HS-27A (cell line): Measurements from ENCODE around the gene MSL3.

ENCODE experiments used
- DNase-seq: peaks from one replicate; pipeline ENCODE4 v3.0.0-alpha.2; 2012; ENCODE audit warnings: low read depth, missing footprints

The MSL3 gene, protein sequence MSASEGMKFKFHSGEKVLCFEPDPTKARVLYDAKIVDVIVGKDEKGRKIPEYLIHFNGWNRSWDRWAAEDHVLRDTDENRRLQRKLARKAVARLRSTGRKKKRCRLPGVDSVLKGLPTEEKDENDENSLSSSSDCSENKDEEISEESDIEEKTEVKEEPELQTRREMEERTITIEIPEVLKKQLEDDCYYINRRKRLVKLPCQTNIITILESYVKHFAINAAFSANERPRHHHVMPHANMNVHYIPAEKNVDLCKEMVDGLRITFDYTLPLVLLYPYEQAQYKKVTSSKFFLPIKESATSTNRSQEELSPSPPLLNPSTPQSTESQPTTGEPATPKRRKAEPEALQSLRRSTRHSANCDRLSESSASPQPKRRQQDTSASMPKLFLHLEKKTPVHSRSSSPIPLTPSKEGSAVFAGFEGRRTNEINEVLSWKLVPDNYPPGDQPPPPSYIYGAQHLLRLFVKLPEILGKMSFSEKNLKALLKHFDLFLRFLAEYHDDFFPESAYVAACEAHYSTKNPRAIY

DNA sequence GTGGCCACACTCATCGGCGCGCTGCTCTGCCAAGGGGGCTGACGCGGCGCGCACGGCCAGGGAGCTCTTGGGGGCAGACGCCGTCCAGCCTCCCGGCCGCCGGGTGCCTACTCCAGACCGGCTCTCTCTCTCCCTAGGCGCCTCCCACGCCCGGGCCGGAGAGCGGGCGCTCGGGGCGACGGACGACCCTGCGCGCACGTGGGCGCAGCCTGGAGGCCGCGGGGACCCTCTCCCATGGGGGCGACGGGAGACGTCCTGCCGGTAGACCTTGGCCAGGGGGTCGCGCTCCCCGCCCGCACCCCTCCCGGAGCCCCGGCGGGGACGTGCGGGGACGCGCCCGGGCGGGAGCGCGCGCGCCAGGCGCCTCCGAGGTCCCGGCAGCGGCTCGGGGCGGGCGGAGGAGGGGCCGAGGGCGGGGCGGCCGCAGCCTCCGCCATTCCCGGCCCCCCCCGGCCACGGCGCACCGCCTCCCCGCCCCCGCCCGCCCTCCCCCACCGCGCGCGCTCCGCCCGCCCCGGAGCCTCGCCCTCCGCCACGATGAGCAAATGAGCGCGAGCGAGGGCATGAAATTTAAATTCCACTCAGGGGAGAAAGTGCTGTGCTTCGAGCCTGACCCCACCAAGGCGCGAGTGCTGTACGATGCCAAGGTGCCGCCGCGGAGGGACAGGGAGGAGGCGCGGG lies at the start of gene MSL3:
MSL3 (plus strand) TSS at position 519 of the 681 bp plus-strand sequence; CDS start at position 546, 27 bp downstream.
- DNase-seq: no peak

- DNase-seq: no peak
These were observed 35.7 kb upstream of the MSL3 start for GRCh38 chrX:11722304-11722703.

- no peak for DNase-seq
These were observed 33.7 kb upstream of the MSL3 start for GRCh38 chrX:11724122-11725017.

DNA sequence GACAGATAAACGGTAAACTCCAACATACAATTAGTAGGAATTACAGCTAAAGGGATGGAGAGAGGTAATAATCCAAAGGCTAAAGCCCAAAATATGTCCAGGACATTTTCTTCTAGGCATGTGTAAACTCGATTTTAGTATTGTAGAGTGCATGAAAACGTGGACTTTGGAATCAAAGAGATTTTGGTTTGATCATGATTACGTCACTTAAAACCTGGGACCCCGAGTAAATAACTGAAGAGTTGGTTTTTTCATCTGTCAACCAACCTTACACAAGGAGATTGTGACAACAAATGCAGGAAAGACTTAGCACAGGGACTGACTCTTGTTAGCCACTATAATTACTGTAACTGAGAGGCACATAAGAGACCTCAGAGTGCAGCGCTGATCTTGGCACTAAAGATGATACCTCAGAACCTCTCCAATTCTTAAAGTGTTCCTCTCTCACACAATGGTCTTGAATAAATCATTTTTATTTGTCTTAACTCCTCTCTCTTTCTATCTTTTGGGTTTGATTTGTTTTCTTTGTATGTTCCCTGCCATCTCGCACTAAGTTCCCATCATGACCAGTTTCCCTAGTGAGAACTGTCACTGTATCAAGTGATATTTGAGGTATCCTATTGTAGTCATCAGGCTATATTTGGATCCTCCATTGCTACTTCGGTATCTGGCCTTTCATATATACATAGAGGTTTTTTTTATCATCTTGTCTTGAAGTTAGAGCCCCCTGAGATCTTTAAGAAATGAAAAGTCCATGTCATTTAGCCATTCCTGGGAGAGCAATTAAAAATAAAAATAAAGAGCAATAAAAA lies 32.2 kb upstream of the MSL3 start:
- DNase-seq: no peak

DNA sequence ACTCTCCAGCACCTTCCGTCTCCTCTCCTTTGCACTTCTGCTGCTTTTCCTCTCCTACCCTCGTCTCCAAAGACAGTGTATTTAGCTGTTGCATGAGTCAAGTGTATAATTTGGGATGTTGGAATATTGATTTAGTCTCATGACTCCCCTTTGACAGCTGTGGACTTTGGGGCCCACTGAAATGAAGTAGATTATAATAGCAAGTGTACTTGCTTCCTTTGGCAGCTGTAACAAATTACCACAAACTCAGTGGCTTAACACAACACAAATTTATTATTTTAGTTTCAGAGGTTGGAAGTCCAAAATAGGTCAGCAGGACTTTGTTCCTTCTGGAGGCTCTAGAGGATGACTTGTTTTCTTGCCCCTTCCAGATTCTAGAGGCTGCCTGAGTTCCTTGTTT lies 29.5 kb upstream of the MSL3 start:
- DNase-seq: no peak

DNA sequence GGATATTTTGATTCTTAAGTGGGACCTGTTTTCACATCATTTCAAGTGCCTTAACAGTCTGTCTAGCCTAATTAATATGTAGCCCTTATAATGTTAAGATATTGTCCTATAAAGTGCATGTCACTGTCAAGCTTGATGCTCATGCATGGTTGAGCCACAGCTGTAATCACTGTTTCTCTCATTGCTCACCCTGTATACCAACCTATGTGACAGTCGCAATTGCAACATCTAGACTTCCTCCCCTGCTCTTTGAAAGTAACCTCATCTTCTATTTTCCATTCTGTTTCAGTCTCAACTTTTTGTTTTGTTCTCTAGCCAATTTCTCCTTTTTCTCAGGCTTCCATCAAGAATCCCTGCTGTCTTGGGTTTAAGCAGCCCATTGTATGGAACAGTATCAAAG lies 24.4 kb upstream of the MSL3 start:
- DNase-seq: no peak

- DNase-seq: no peak
These were observed 18.3 kb upstream of the MSL3 start for GRCh38 chrX:11739776-11740175.

- DNase-seq: no peak
These were observed 17.2 kb upstream of the MSL3 start for GRCh38 chrX:11740794-11741193.

DNA sequence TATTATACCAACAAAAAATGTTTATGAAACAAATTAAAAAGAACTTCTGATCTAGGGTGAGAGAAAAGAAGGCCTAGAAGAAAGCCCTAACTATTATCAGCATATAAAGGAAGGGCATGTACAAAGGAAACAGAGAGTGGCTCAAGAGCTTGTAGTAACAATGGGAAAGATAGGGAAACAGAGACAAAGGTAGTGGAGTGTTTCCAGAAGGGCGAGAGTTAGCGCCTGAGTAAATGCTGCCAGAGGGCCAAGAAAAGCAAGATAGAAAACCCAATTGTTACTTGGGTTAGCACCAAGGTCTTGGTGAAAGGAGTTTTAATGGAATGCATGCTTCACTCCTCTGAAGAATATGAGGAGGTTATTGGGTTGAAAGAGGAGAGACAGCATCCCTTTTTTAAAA lies 16.5 kb upstream of the MSL3 start:
- no peak for DNase-seq

- DNase-seq: no peak
These were observed 12.2 kb upstream of the MSL3 start for GRCh38 chrX:11745881-11746280.

- DNase-seq: no peak
These were observed 8.0 kb upstream of the MSL3 start for GRCh38 chrX:11750046-11750445.

DNA sequence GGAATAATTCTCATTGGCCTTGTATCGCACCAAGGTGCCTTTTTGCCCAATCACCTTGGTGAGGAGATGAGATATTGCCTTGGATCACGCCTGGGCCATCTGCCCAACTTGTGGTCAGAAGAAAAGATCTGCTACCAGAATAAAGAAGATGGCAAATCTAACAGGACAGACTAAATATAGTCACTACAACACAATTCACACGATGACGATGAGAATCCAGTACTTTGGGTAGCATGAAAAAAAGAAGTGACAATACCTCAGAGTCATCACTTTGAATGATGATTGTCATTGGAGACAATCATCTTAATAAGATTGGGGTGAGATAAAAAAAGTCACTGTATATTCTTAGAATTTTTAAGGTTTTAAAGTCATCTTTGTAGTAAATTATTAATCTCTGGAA lies 7.3 kb upstream of the MSL3 start:
- DNase-seq: no peak

DNA sequence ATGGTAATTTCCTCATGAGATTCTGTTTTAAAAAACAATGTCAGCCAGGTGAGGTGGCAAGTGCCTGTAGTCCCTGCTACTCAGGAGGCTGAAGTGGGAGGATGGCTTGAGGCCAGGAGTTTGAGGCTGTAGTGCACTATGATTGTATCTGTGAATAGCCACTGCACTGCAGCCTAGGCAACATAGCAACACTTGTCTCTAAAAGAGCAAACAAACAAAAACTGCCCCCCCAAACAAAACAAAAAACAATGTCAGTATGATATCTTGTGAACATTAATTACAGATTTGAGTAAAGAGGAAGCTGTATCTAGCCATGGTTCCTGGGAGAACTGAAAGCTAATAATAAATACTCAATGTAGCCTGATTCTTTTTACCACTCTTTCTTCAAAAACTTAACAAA lies 6.8 kb upstream of the MSL3 start:
- DNase-seq: no peak

- DNase-seq: no peak
These were observed 4.4 kb upstream of the MSL3 start for GRCh38 chrX:11753668-11754067.

DNA sequence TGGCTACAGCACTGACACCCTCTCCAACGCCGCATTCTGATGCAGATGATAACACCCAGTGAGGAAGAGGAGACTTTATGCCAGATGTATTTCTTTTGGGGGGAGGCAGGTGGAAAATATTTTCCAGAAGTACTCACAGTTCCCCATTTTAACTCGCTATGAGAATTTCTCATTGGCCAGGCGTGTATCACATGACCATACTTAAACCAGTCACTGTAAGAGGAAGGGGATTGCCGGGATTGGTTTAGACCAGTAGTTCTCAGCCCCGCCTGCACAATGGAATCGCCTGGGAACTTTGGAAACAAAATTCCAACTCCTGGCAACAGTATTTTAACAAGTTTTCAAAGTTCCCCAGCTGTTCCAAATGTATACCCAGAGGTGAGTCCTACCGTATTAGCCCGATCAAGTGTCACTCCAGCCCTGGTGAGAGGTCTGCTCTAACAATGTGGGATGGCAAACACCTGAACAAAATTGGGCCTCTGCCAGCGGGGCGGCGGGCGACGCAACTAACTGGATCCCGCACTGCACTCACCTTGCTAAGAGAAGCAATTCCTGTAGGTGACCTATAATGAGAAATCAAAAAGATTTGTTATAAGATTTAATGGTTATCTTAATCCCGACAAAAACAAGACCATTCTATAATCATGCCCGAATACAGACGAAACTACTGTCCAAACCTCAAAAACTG lies 2.9 kb upstream of the MSL3 start:
- DNase-seq: no peak

DNA sequence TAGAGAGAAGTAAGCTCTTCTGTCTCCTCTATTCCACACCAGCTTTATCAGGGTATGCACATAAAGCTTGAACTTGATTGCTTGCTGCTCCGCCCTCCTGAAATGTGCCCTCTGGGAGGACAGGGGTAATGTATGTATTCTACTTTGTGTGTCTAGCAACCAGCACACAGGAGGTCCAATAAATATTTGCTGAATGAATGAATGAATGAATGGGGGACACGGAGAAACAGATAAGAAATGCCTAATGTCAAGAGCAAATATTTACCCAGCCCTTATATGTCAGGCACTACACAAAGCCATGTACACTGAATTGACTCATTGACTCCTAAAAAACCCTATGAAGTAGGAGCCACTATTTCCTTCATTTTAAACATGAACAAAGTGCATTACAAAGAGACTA lies 2.3 kb upstream of the MSL3 start:
- no peak for DNase-seq

DNA sequence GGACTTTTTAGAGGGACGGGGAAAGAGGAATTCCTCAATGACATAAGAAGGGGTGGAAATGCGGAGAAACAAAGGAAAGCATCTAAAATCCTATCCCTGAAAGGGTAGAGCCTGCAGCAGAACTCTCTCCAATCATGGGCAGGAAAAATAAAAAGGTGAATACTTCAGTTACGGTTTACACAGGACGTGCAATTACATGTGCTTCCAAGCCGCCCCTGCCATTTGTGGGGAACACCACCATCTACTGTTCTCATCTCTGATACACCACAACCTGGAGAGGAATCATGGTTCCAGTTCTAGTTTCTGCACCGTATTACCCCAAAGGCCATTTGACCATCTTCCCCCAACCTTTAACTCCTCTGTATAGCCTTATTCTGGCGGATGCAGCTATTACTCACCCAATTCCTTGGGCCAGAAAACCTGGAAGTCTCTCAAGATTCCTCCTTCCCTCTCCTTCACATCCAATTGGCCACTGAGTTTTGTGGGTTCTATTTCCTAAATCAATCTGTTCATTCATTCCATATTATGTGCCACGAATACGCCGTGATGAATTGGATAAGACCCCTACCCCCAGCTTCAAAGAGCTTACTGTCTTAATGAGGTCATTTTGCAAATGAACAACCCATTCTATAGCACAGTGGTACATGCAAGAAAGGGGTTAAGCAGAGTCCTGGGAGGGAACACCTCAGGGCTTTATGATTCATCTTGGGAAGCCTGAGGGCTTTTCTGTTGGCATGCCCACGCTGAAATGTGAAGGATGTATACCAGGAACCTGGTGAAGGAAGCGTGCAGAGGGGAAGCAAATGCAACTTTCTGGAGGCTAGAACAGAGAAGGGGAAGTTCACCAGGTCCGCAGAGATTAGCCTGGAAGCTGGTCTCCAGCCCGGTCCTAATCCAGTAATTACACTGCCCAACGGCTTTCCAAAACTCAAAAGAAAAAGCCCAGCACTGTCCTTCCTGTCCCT lies 1.4 kb upstream of the MSL3 start:
- DNase-seq: no peak

DNA sequence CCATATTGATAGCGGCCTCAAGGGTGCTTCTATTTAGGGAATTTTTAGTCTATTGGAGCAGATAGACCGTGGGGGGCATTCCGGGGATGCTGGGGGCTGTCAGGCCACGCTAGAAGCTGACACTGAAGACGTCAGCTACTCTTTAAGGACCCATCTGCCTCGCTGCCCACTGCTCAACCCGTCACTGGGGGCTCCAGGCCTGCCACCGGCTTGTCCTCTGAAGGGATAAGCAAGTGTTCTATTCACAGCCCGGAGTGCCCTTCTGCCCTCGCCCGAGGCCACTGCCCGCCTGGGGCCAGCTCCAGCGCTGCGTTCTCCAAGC lies 679 bp upstream of the MSL3 start:
- no peak for DNase-seq

- DNase-seq: no peak
These were observed 549 bp downstream of the MSL3 start for GRCh38 chrX:11758400-11759171.
